ENCODE measurements around the gene CROCC.
"Not testable (repeated sequence)": the region's sequence is repeated elsewhere in the genome, so short reads cannot be mapped to it uniquely, and the experiment has no call there.

Gene CROCC, protein sequence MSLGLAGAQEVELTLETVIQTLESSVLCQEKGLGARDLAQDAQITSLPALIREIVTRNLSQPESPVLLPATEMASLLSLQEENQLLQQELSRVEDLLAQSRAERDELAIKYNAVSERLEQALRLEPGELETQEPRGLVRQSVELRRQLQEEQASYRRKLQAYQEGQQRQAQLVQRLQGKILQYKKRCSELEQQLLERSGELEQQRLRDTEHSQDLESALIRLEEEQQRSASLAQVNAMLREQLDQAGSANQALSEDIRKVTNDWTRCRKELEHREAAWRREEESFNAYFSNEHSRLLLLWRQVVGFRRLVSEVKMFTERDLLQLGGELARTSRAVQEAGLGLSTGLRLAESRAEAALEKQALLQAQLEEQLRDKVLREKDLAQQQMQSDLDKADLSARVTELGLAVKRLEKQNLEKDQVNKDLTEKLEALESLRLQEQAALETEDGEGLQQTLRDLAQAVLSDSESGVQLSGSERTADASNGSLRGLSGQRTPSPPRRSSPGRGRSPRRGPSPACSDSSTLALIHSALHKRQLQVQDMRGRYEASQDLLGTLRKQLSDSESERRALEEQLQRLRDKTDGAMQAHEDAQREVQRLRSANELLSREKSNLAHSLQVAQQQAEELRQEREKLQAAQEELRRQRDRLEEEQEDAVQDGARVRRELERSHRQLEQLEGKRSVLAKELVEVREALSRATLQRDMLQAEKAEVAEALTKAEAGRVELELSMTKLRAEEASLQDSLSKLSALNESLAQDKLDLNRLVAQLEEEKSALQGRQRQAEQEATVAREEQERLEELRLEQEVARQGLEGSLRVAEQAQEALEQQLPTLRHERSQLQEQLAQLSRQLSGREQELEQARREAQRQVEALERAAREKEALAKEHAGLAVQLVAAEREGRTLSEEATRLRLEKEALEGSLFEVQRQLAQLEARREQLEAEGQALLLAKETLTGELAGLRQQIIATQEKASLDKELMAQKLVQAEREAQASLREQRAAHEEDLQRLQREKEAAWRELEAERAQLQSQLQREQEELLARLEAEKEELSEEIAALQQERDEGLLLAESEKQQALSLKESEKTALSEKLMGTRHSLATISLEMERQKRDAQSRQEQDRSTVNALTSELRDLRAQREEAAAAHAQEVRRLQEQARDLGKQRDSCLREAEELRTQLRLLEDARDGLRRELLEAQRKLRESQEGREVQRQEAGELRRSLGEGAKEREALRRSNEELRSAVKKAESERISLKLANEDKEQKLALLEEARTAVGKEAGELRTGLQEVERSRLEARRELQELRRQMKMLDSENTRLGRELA (N-terminal part only)

GRCh38 chr1:16921391-16922185 lies at the start of gene CROCC:
Gene CROCC, plus strand, starts transcription at chr1:16921931. Its CDS starts 88 bp downstream, at chr1:16922019.
- DNase-seq (ENCODE audit: low read depth, low spot score), result peak; percentile 91

- DNase-seq (ENCODE audit: low read depth, low spot score), result peak; percentile 97
Measured at GRCh38 chr1:16872152-16873075, 49.3 kb upstream of the CROCC start.

GRCh38 chr1:16873076-16873879 lies 48.5 kb upstream of the CROCC start:
- DNase-seq (ENCODE audit: low read depth, low spot score), result peak; percentile 36

- not testable (repeated sequence) for DNase-seq (ENCODE audit: low read depth, low spot score)
Measured at GRCh38 chr1:16874968-16875765, 46.6 kb upstream of the CROCC start.

GRCh38 chr1:16881742-16882141 lies 40.0 kb upstream of the CROCC start:
- DNase-seq (ENCODE audit: low read depth, low spot score), result not testable (repeated sequence)

- DNase-seq (ENCODE audit: low read depth, low spot score), result no peak
Measured at GRCh38 chr1:16882986-16883385, 38.7 kb upstream of the CROCC start.

DNA sequence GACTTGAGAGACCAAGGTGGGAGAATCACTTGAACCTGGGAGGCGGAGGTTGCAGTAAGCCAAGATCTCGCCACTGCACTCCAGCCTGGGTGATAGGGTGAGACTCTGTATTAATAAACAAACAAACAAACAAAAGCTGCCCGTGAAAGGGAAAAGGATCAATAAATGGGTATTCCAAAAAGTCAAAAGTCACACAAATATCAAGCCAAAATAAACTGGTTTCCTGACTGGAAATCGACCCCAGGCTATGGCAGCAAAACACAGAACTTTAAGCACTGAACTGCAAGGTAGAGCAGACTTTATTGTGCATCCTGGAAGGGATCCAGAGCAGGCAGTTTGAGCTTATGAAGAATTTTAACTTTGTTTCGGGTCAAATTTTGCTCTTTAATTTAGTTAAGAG lies 37.2 kb upstream of the CROCC start:
- DNase-seq (ENCODE audit: low read depth, low spot score), result not testable (repeated sequence)

GRCh38 chr1:16886860-16887605 lies 34.7 kb upstream of the CROCC start:
- no peak for DNase-seq (ENCODE audit: low read depth, low spot score)

GRCh38 chr1:16888860-16889816 lies 32.6 kb upstream of the CROCC start:
- DNase-seq (ENCODE audit: low read depth, low spot score), result peak; percentile 99

DNA sequence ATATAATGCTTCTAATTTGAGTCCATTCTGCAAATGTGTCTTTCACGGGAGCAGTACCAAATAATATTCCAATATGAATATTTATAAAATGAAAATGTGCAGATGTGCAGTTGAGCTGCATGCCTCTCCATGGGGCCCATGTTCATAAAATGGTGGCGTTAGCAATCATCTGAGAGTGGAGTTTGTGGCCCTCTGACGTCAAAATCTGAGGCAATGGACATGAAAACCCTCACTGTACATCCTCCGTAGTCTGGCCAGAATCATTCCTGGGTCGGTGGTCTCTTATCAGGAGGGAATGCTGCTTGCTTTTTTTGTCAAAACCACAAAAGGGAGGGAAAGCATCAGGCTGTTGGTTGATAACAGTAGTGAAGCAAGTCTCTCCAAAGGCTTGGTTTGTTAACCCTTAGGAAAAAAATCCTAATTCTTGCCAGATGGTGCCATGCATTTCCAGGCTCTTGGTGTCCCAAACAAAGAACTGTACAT lies 31.2 kb upstream of the CROCC start:
- DNase-seq (ENCODE audit: low read depth, low spot score), result not testable (repeated sequence)

- DNase-seq (ENCODE audit: low read depth, low spot score), result not testable (repeated sequence)
Measured at GRCh38 chr1:16891057-16891456, 30.7 kb upstream of the CROCC start.

GRCh38 chr1:16892978-16893525 lies 28.7 kb upstream of the CROCC start:
- DNase-seq (ENCODE audit: low read depth, low spot score), result not testable (repeated sequence)

DNA sequence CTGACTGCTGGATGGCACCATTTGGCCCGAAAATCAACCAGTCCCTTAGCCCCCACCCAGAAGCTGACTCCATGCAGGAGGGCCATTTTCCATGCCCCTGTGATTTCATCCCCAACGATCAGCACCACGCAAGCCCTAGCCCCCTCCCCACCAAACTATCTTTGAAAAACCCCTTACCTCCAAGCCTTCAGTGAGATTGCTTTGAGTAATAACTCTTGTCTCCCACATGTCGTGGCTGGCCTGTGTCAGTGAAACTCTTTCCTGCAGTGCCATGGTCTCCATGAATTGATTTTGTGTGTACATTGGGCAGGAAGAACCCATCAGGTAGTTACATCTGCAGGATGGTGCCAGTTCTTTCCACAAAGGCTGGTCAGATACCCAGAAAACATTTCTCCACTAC lies 27.9 kb upstream of the CROCC start:
- DNase-seq (ENCODE audit: low read depth, low spot score), result not testable (repeated sequence)

DNA sequence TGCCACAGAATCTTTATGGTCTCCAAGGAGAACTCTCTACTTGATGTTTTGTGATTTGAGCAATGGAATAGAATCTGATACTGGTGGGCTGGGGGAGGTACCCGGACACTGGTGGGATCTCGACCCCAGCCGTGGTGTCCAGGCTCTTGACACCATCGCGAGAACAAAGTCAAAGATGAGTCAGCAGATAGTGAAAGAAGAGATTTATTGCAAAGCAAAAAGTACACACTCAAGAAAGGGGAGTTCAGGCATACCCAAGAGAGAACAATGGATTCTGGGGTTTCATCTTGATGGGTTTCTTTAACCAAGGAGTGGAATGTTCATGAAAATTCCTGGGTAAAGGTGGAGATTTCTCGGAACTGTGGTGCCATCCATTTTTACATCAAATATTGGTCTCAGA lies 27.4 kb upstream of the CROCC start:
- DNase-seq (ENCODE audit: low read depth, low spot score), result not testable (repeated sequence)

GRCh38 chr1:16895233-16895597 lies 26.5 kb upstream of the CROCC start:
- not testable (repeated sequence) for DNase-seq (ENCODE audit: low read depth, low spot score)
